GM19193 (cell line): Measurements from ENCODE around the gene B3GALT5.

Experiments
- POLR2A ChIP-seq: IDR thresholded peaks from 4 replicates; pipeline ENCODE4 v1.6.1; 2011; ENCODE audit not compliant: insufficient read depth, insufficient read length; ENCODE audit errors: extremely low read depth

B3GALT5 gene

GRCh38 chr21:39599191-39599970 is 13.4 kb upstream of the B3GALT5 start:
- no peak for TF ChIP-seq POLR2A

- TF ChIP-seq POLR2A, result no peak
Measured at GRCh38 chr21:39601187-39601928, 11.4 kb upstream of the B3GALT5 start.

- TF ChIP-seq POLR2A, result no peak
Measured at GRCh38 chr21:39602076-39602689, 10.6 kb upstream of the B3GALT5 start.

DNA sequence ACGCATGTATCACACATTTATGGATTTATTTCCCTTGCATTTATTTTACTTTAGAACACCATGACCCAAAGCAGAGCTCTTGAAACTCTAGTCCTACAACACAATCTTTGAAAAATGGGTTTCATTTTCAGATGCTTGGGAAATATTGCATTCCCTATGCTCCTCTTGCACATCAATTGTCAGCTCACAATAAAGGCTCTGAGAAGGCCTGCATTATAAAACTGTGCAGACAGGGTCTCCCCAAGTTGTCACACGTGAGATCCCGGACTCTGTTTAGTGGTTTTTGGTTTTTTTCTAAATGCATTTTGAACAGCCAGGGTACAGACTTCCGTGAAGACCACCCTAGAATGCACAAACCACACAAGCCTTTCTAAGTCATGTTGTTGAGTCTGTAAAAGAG is 9.9 kb upstream of the B3GALT5 start:
- no peak for TF ChIP-seq POLR2A

DNA sequence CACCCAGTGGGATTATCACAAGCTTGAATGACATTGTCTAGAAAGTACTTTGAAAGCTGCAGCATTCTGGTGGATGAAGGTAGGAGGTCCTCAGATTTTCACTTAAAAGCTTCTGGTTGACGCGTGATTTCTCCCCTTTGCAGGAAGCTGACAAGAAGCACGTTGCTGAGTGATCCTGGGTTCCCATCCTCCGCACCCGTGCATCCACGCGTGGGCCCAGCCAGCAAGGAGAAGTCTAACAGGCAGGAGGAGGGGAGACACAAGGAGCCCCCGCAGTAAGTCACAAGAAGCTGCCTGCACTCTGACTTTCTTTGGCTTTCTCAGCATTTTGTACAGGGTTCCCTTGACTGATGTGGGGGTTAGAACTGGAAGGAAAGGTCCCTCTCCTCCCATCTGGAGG is 7.8 kb upstream of the B3GALT5 start:
- TF ChIP-seq POLR2A, result no peak

GRCh38 chr21:39610703-39611102 is 2.0 kb upstream of the B3GALT5 start:
- TF ChIP-seq POLR2A, result no peak

GRCh38 chr21:39611551-39612190 is 1.1 kb upstream of the B3GALT5 start:
- no peak for TF ChIP-seq POLR2A

DNA sequence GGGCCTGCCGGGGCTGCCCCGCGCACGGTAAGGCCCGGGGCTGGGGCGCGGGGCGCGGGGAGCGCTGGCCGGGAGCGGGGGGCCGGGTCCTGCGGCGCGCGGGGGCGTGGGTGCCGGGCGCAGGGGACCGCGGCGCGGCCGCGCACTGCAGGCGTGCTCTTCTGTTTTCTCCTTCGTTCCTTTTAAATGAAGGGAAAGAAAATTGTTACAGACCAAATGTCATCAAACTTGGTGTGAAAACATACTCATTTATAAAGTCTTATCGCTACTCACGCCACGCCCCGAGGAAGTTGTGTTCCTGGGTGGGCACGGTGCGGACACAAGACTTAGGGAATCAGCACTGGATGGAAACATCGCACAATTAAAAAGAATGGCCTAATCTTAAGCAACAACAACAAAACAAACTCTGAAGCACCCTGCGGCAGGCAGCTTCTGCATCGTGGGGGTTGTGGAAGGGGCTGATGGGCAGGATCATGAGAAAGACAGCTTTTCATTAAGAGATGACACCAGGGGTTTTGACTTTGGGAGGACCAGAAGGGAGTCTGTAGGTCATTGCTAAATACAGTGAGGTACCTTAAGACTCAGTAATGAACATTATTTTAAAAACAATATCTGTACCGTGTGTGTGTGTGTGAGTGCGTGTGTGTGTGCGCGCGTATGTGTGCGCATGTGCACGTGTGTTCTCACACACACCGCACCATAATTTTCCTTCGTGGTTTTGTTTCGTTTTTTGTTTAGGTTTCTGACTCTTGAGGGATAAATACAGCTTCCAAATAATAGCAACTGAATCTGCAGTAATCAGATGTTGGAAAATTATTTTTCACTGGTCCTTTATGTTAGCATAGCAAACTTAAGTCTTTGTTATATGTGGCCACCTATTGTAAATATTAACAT is 548 bp downstream of the B3GALT5 start:
- no peak for TF ChIP-seq POLR2A

DNA sequence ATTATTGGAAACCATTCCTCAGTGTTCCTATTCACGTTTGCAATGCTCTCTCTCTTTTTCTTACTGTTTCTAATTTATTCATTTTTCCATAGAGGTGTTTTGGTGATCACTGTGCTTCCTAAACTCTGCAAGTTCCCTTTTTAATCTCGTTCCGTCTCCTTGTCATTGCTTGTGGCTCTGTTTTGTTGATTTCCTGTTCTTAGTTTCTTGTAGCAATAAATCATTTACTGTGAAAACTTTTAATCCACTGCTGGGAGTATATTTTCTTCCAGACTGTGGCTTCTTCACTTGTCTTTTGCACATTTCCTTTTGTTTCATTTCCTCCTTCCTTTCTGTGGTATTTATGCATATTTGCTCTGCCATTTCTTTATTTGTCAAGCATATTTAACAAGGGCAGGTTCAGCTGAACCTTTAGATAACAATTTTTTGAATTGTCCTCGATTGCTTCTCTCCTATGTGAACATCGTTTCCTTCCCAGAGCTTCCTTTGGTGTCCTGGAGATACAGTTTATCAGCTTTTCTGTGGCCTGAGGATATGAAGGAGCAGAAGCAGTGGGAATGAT is 3.6 kb downstream of the B3GALT5 start:
- TF ChIP-seq POLR2A, result no peak

GRCh38 chr21:39620856-39621255 is 8.1 kb downstream of the B3GALT5 start:
- TF ChIP-seq POLR2A, result no peak

- no peak for TF ChIP-seq POLR2A
Measured at GRCh38 chr21:39625211-39625895, 12.6 kb downstream of the B3GALT5 start.

DNA sequence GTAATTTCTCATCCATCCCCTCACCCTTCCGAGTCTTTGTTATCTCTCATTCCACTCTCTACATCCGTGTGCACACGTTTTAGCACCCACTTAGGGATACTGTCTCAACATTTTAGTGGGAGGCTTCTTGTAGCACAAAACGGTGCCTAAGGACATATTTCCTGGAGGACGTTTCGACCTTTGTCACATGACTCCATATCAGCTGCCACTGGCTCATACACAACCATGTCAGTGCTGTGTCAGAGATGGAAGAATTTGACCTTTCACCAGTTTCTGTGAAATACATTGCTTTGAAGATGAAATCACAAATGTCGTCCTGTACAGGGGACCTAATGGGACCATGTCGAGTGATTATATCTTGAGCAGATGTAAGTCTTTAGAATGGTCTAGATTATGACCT is 15.6 kb downstream of the B3GALT5 start:
- no peak for TF ChIP-seq POLR2A

DNA sequence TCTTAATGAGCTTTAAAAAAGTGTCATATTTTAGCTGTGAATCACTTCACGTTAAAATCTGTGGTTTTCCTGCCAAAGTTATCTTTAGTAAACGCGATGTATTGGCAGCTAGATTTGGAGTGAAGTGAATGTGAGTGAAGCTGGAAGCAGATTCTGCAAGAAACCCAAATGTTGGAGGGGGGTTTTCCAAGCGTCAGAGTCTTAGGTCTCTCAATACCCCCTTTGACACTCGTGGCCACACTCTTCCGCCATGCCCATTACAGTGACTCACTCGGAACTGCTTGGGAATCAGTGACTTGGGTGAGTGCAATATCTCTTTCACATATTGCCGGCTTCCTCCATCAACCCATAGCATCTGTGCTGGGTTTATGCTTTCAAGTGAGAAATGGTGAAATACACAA is 17.5 kb downstream of the B3GALT5 start:
- no peak for TF ChIP-seq POLR2A
